Astrocyte (in vitro differentiated cells and primary cell): Measurements from ENCODE around the gene DTNB. TPM values are rescaled to one million over a fixed set of nuclear protein-coding genes. Genes with fewer than 3 reads are reported as not detected.

Experiments used
- DNase-seq: peaks from one replicate; pipeline ENCODE4 v3.0.0-alpha.2; 2010; ENCODE audit warnings: low read depth
- FAIRE-seq: peaks from 2 replicates; lab custom pipeline; 2011; peaks lifted over from hg19 to GRCh38; lab: Jason Lieb, UNC
- H2AFZ ChIP-seq: 2 replicates; pipeline ENCODE4 v1.6.0; 2012; ENCODE audit warnings: low read depth, low read length, inconsistent platforms
- H3K27ac ChIP-seq: 2 replicates; pipeline ENCODE4 v1.5.1; 2011; ENCODE audit warnings: low read depth, low read length, inconsistent platforms
- H3K27me3 ChIP-seq: 2 replicates; pipeline ENCODE4 v1.6.0; 2011; ENCODE audit warnings: low read length, inconsistent platforms; ENCODE audit not compliant: insufficient read depth
- H3K36me3 ChIP-seq: 2 replicates; pipeline ENCODE4 v1.5.1; 2011; ENCODE audit warnings: low read length, inconsistent platforms; ENCODE audit not compliant: insufficient read depth
- H3K4me1 ChIP-seq: 2 replicates; pipeline ENCODE4 v1.5.1; 2011; ENCODE audit warnings: low read length, inconsistent platforms; ENCODE audit not compliant: insufficient read depth
- H3K4me2 ChIP-seq: 2 replicates; pipeline ENCODE4 v1.6.0; 2012; ENCODE audit warnings: low read length, inconsistent platforms
- H3K4me3 ChIP-seq: 2 replicates; pipeline ENCODE4 v1.5.1; 2011; ENCODE audit warnings: low read depth, mild to moderate bottlenecking, low read length, inconsistent platforms; ENCODE audit not compliant: insufficient read depth
- H3K79me2 ChIP-seq: 2 replicates; pipeline ENCODE4 v1.6.0; 2012; ENCODE audit warnings: mild to moderate bottlenecking, low read length, inconsistent platforms; ENCODE audit not compliant: insufficient read depth
- H3K9ac ChIP-seq: 2 replicates; pipeline ENCODE4 v1.6.0; 2012; ENCODE audit warnings: mild to moderate bottlenecking, low read length, inconsistent platforms
- H3K9me3 ChIP-seq: 2 replicates; pipeline ENCODE4 v1.5.1; 2012; ENCODE audit warnings: low read depth, mild to moderate bottlenecking, low read length, inconsistent platforms; ENCODE audit not compliant: insufficient read depth
- H4K20me1 ChIP-seq: 2 replicates; pipeline ENCODE4 v1.6.0; 2012; ENCODE audit warnings: low read length, inconsistent platforms; ENCODE audit not compliant: insufficient read depth
- H3K27ac Mint-ChIP-seq: one replicate; pipeline ENCODE4 v1.8.0; 2021; ENCODE audit warnings: mild to moderate bottlenecking, mixed read lengths; ENCODE audit not compliant: unreplicated experiment
- H3K27me3 Mint-ChIP-seq: one replicate; pipeline ENCODE4 v1.8.0; 2021; ENCODE audit warnings: low read depth, mixed read lengths; ENCODE audit not compliant: unreplicated experiment
- H3K36me3 Mint-ChIP-seq: one replicate; pipeline ENCODE4 v1.8.0; 2021; ENCODE audit warnings: low read depth, mixed read lengths; ENCODE audit not compliant: unreplicated experiment
- H3K4me1 Mint-ChIP-seq: one replicate; pipeline ENCODE4 v1.8.0; 2021; ENCODE audit warnings: low read depth, mixed read lengths; ENCODE audit not compliant: unreplicated experiment
- H3K4me3 Mint-ChIP-seq: one replicate; pipeline ENCODE4 v1.8.0; 2021; ENCODE audit warnings: mild to moderate bottlenecking, moderate library complexity, mixed read lengths; ENCODE audit not compliant: unreplicated experiment
- H3K9me3 Mint-ChIP-seq: one replicate; pipeline ENCODE4 v1.8.0; 2021; ENCODE audit warnings: mild to moderate bottlenecking, mixed read lengths; ENCODE audit not compliant: unreplicated experiment
- EZH2 ChIP-seq: IDR thresholded peaks from 2 replicates; pipeline ENCODE4 v1.6.1; 2012; ENCODE audit warnings: mild to moderate bottlenecking, low read length, inconsistent platforms; ENCODE audit not compliant: insufficient read depth
- total RNA-seq: library from RNA; stranded (reverse); gene quantifications from 2 replicates; pipeline ENCODE4 v1.2.1, GENCODE V29; 2021
- TF ChIP-seq, protein P1 (sequence below): IDR thresholded peaks from 2 replicates; pipeline ENCODE4 v1.5.1; 2011; ENCODE audit warnings: low read depth, mild to moderate bottlenecking, inconsistent platforms, low read length, moderate library complexity; ENCODE audit not compliant: insufficient read depth

DTNB gene
- total RNA-seq, 1 donor from 2014 or later: 5.1 TPM

DNA sequence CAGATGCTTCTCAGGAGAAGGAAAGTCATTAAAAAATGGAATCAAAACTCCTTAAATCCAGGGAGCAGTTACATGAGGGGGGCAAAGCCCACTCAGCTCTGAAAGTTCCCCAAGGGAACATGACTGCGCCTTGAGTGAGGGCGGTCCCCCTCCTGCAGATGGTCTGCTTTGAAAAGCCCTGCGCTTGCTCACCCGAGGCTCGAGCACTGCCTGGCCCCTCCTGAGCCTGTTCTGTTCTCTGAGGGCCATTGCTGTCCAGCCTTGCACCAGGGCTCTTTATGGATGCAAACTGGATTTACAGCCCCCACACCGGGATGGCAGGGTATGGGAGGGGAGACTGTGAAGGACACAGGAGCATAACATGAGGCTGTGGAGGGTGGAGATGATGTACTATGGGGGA, 293.8 kb downstream of the DTNB start:
- peaks cover 17% of the 10 kb centered on the region for H3K27me3 Mint-ChIP-seq
- Histone ChIP-seq H3K9me3 (no peaks in the 10 kb centered on the region), H4K20me1 (no peaks in the 10 kb centered on the region), H3K36me3 (no peaks in the 10 kb centered on the region), H3K27me3 (no peaks in the 10 kb centered on the region), H3K27ac (no peak overlapping the region), H3K4me1 (peaks cover 24% of the 10 kb centered on the region), H3K79me2 (no peaks in the 10 kb centered on the region), H3K4me3 (no peak overlapping the region), H2AFZ (no peak overlapping the region), H3K4me2 (no peak overlapping the region), H3K9ac (no peak overlapping the region)
- no peak overlapping the region for H3K27ac Mint-ChIP-seq
- TF ChIP-seq EZH2: no peak
- no peak overlapping the region for H3K4me3 Mint-ChIP-seq
- FAIRE-seq: no peak
- H3K9me3 Mint-ChIP-seq: no peaks in the 10 kb centered on the region
- no peak for DNase-seq
- peaks cover 11% of the 10 kb centered on the region for H3K4me1 Mint-ChIP-seq
- H3K36me3 Mint-ChIP-seq: no peaks in the 10 kb centered on the region

DNA sequence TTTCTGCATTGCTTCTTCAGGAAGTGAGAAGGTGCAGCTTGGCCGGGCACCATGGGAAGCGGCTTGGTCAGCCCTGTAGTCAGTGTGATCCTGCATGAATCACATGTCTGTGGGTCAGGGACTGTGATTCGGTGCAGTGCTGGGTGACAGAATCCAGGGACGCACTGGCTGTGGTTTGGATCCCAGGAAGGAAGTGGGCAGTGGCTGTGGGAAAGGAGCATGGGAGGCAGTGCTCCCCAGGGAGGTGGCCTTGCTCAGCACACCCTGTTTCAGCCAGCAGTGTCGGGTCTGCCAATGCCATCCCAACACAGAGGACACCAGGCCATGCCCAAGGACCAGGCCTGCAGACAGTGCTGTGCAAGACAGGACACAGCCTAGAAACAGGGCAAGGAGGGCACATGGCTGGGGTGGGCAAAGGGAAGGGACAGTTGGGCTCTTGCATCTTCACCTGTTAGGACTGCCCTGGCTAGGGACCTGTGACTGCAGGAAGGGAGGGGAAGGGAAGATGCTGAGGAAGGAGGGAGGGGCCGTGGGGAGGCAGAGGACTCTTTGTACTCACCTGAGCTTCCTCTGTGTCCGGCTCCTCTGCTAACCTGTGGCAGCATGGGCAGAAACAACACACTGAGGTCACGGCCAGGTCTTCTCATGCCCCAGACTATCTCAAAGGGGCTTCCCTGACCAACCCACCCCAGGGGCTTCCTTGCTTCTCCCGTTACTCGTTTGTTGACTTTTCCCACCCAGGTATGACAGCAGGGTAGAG, 294.5 kb downstream of the DTNB start:
- DNase-seq (peak; percentile 52), FAIRE-seq (no peak)
- no peak for TF ChIP-seq EZH2
- TF ChIP-seq, protein P1, sequence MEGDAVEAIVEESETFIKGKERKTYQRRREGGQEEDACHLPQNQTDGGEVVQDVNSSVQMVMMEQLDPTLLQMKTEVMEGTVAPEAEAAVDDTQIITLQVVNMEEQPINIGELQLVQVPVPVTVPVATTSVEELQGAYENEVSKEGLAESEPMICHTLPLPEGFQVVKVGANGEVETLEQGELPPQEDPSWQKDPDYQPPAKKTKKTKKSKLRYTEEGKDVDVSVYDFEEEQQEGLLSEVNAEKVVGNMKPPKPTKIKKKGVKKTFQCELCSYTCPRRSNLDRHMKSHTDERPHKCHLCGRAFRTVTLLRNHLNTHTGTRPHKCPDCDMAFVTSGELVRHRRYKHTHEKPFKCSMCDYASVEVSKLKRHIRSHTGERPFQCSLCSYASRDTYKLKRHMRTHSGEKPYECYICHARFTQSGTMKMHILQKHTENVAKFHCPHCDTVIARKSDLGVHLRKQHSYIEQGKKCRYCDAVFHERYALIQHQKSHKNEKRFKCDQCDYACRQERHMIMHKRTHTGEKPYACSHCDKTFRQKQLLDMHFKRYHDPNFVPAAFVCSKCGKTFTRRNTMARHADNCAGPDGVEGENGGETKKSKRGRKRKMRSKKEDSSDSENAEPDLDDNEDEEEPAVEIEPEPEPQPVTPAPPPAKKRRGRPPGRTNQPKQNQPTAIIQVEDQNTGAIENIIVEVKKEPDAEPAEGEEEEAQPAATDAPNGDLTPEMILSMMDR: no peak

DNA sequence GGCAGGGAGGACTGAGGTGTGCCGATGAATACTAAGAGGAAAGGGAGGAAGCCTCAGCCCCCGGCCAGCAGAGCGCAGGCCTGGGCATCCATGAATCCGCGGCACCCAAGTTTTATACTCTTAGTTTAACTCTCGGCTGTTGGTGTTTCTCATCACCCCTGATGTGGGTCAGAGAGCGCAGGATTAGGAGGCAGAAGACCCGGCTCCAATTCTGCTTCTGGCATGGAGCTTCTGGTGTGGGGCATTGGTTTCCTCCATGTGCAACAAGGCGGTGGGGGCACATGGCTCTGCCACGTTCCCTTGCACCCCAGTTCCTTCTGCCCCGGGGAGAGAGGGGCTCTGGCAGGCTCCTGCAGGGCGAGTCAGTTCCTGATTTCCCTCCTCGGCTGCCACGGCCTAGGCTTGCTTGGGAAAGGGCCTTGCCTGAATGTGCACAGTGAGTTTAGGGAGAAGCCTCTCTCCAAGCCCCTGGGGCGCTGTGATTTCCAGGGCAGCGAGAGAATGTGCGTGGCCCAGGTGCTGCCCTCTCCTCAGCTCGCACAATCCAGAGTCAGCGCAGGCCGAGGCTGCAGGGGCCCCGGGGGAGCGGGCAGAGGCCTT, 295.5 kb downstream of the DTNB start:
- no peaks in the 10 kb centered on the region for H3K36me3 Mint-ChIP-seq
- peak overlapping the region; percentile 34 for H3K4me3 Mint-ChIP-seq
- no peak overlapping the region for H3K9ac ChIP-seq
- H3K4me2 ChIP-seq: peak overlapping the region; percentile 80
- peaks cover 11% of the 10 kb centered on the region for H3K4me1 Mint-ChIP-seq
- no peaks in the 10 kb centered on the region for H3K27me3 ChIP-seq
- FAIRE-seq: no peak
- H3K4me3 ChIP-seq: no peak overlapping the region
- DNase-seq: no peak
- H3K27ac Mint-ChIP-seq: no peak overlapping the region
- H3K9me3 ChIP-seq: no peaks in the 10 kb centered on the region
- no peaks in the 10 kb centered on the region for H3K79me2 ChIP-seq
- no peak for TF ChIP-seq EZH2
- TF ChIP-seq, protein P1: no peak
- peaks cover 28% of the 10 kb centered on the region for H3K27me3 Mint-ChIP-seq
- no peak overlapping the region for H3K27ac ChIP-seq
- H3K36me3 ChIP-seq: no peaks in the 10 kb centered on the region
- H3K9me3 Mint-ChIP-seq: no peaks in the 10 kb centered on the region
- H3K4me1 ChIP-seq: peaks cover 24% of the 10 kb centered on the region
- no peaks in the 10 kb centered on the region for H4K20me1 ChIP-seq
- peak overlapping the region; percentile 74 for H2AFZ ChIP-seq

More for the DNA sequence above, 294.5 kb downstream of the DTNB start:
- no peaks in the 10 kb centered on the region for H3K36me3 Mint-ChIP-seq
- H3K27ac ChIP-seq: no peak overlapping the region
- H3K4me1 Mint-ChIP-seq: peaks cover 11% of the 10 kb centered on the region
- no peaks in the 10 kb centered on the region for H3K36me3 ChIP-seq
- H3K4me1 ChIP-seq: peaks cover 24% of the 10 kb centered on the region
- no peak overlapping the region for H3K9ac ChIP-seq
- no peaks in the 10 kb centered on the region for H3K79me2 ChIP-seq
- no peaks in the 10 kb centered on the region for H3K9me3 Mint-ChIP-seq
- no peaks in the 10 kb centered on the region for H3K9me3 ChIP-seq
- H3K27ac Mint-ChIP-seq: no peak overlapping the region
- H4K20me1 ChIP-seq: no peaks in the 10 kb centered on the region
- H3K27me3 Mint-ChIP-seq: peaks cover 24% of the 10 kb centered on the region
- peak overlapping the region; percentile 56 for H3K4me2 ChIP-seq
- H2AFZ ChIP-seq: peak overlapping the region; percentile 45
- no peak overlapping the region for H3K4me3 ChIP-seq
- no peaks in the 10 kb centered on the region for H3K27me3 ChIP-seq
- H3K4me3 Mint-ChIP-seq: no peak overlapping the region
